Measurements from ENCODE around the gene APOF. TPM values are rescaled to one million over a fixed set of nuclear protein-coding genes. Genes with fewer than 3 reads are reported as not detected.
"Not testable (repeated sequence)": the region's sequence is repeated elsewhere in the genome, so short reads cannot be mapped to it uniquely, and the experiment has no call there.

The APOF gene
- total RNA-seq, 1 experiment from 2014 or later = not detected

- no peak overlapping the region for H2AFZ ChIP-seq (ENCODE audit: low read length)
- no peak overlapping the region for H3K4me2 ChIP-seq (ENCODE audit: low read depth, low read length, poor library complexity, severe bottlenecking)
Measured at GRCh38 chr12:56339158-56339422, 23.6 kb downstream of the APOF start.

GRCh38 chr12:56338308-56339157, 24.1 kb downstream of the APOF start, which contains the start of gene IL23A:
TSS of gene IL23A (plus strand) at chr12:56338884. CDS start at chr12:56339045, 161 bp downstream.
- H3K9me2 ChIP-seq (replicated peaks; ENCODE audit: insufficient read depth, low read length) = no peaks in the 10 kb centered on the region
- H3K9ac ChIP-seq (ENCODE audit: low read length) = no peak within 1 kb of the TSS
- no peaks in the 10 kb centered on the region for H3K27me3 ChIP-seq (ENCODE audit: low read length)
- no peak within 1 kb of the TSS for H3K27ac ChIP-seq (ENCODE audit: low read length)
- DNase-seq = no peak
- peaks cover 4% of the 10 kb centered on the region; the same call in 1 of the 2 replicates for H3K79me2 ChIP-seq (ENCODE audit: low read length)
- no peak within 1 kb of the TSS for H3K4me2 ChIP-seq (ENCODE audit: low read depth, low read length, poor library complexity, severe bottlenecking)
- H4K20me1 ChIP-seq (ENCODE audit: insufficient read depth, low read depth, low read length) = no peaks in the 10 kb centered on the region
- peaks cover 20% of the 10 kb centered on the region for H3K4me1 ChIP-seq (ENCODE audit: low read length)
- H3K9me3 ChIP-seq (ENCODE audit: low read length) = no peaks in the 10 kb centered on the region
- no peaks in the 10 kb centered on the region for H3K36me3 ChIP-seq (ENCODE audit: insufficient read depth, low read length)
- no peak within 1 kb of the TSS for H3K4me3 ChIP-seq (ENCODE audit: low read length)
- H2AFZ ChIP-seq (ENCODE audit: low read length) = 0 out of 2 replicates have a peak within 1 kb of the TSS, but pooled peaks have one; percentile 42

More at GRCh38 chr12:56339158-56339422, 23.6 kb downstream of the APOF start:
- Histone ChIP-seq H3K9me3 (ENCODE audit: low read length) (no peaks in the 10 kb centered on the region), H3K27me3 (ENCODE audit: low read length) (no peaks in the 10 kb centered on the region), H3K9me2 (replicated peaks; ENCODE audit: insufficient read depth, low read length) (no peaks in the 10 kb centered on the region), H3K36me3 (ENCODE audit: insufficient read depth, low read length) (no peaks in the 10 kb centered on the region), H3K9ac (ENCODE audit: low read length) (no peak overlapping the region), H3K4me1 (ENCODE audit: low read length) (peaks cover 20% of the 10 kb centered on the region), H3K79me2 (ENCODE audit: low read length) (peaks cover 3% of the 10 kb centered on the region; the same call in 1 of the 2 replicates), H3K4me3 (ENCODE audit: low read length) (no peak overlapping the region), H4K20me1 (ENCODE audit: insufficient read depth, low read depth, low read length) (no peaks in the 10 kb centered on the region), H3K27ac (ENCODE audit: low read length) (no peak overlapping the region)
- no peak for DNase-seq

- no peak overlapping the region for H3K9ac ChIP-seq (ENCODE audit: low read length)
- no peak overlapping the region for H3K4me2 ChIP-seq (ENCODE audit: low read depth, low read length, poor library complexity, severe bottlenecking)
- H2AFZ ChIP-seq (ENCODE audit: low read length) = no peak overlapping the region
- DNase-seq = no peak
- H3K9me2 ChIP-seq (replicated peaks; ENCODE audit: insufficient read depth, low read length) = no peaks in the 10 kb centered on the region
- H3K27ac ChIP-seq (ENCODE audit: low read length) = no peak overlapping the region
- H3K36me3 ChIP-seq (ENCODE audit: insufficient read depth, low read length) = no peaks in the 10 kb centered on the region
- H3K9me3 ChIP-seq (ENCODE audit: low read length) = no peaks in the 10 kb centered on the region
- peaks cover 23% of the 10 kb centered on the region for H3K4me1 ChIP-seq (ENCODE audit: low read length)
- no peaks in the 10 kb centered on the region for H3K27me3 ChIP-seq (ENCODE audit: low read length)
- no peaks in the 10 kb centered on the region for H4K20me1 ChIP-seq (ENCODE audit: insufficient read depth, low read depth, low read length)
- H3K79me2 ChIP-seq (ENCODE audit: low read length) = peaks cover 11% of the 10 kb centered on the region
- no peak overlapping the region for H3K4me3 ChIP-seq (ENCODE audit: low read length)
Measured at GRCh38 chr12:56337753-56338251, 24.9 kb downstream of the APOF start.

- Histone ChIP-seq H3K79me2 (ENCODE audit: low read length) (peaks cover 19% of the 10 kb centered on the region), H3K9me2 (replicated peaks; ENCODE audit: insufficient read depth, low read length) (no peaks in the 10 kb centered on the region), H3K4me2 (ENCODE audit: low read depth, low read length, poor library complexity, severe bottlenecking) (peak overlapping the region; percentile 45), H3K9ac (ENCODE audit: low read length) (0 out of 2 replicates have a peak overlapping the region, but pooled peaks have one; percentile 21), H2AFZ (ENCODE audit: low read length) (peak overlapping the region; percentile 88), H3K36me3 (ENCODE audit: insufficient read depth, low read length) (no peaks in the 10 kb centered on the region), H3K4me1 (ENCODE audit: low read length) (peaks cover 31% of the 10 kb centered on the region), H3K27ac (ENCODE audit: low read length) (peak overlapping the region; percentile 74), H3K4me3 (ENCODE audit: low read length) (no peak overlapping the region; the same call in 1 of the 2 replicates), H3K27me3 (ENCODE audit: low read length) (no peaks in the 10 kb centered on the region), H4K20me1 (ENCODE audit: insufficient read depth, low read depth, low read length) (no peaks in the 10 kb centered on the region), H3K9me3 (ENCODE audit: low read length) (no peaks in the 10 kb centered on the region)
- peak; percentile 65 for DNase-seq
Measured at GRCh38 chr12:56336361-56337167, 26.1 kb downstream of the APOF start.

- not testable (repeated sequence) for H3K4me2 ChIP-seq (ENCODE audit: low read depth, low read length, poor library complexity, severe bottlenecking); H2AFZ ChIP-seq (ENCODE audit: low read length); H3K9ac ChIP-seq (ENCODE audit: low read length); H3K27me3 ChIP-seq (ENCODE audit: low read length); DNase-seq; H3K27ac ChIP-seq (ENCODE audit: low read length); H4K20me1 ChIP-seq (ENCODE audit: insufficient read depth, low read depth, low read length); H3K4me3 ChIP-seq (ENCODE audit: low read length); H3K9me3 ChIP-seq (ENCODE audit: low read length); H3K36me3 ChIP-seq (ENCODE audit: insufficient read depth, low read length); H3K9me2 ChIP-seq (replicated peaks; ENCODE audit: insufficient read depth, low read length)
- peaks cover 22% of the 10 kb centered on the region for H3K79me2 ChIP-seq (ENCODE audit: low read length)
- peaks cover 31% of the 10 kb centered on the region for H3K4me1 ChIP-seq (ENCODE audit: low read length)
Measured at GRCh38 chr12:56335527-56335926, 27.1 kb downstream of the APOF start.

GRCh38 chr12:56334490-56334793, 28.2 kb downstream of the APOF start:
- Histone ChIP-seq H3K79me2 (ENCODE audit: low read length) (peaks cover 22% of the 10 kb centered on the region), H3K9me3 (ENCODE audit: low read length) (no peaks in the 10 kb centered on the region), H3K9ac (ENCODE audit: low read length) (peak overlapping the region; percentile 89), H3K4me1 (ENCODE audit: low read length) (peaks cover 31% of the 10 kb centered on the region), H3K9me2 (replicated peaks; ENCODE audit: insufficient read depth, low read length) (no peaks in the 10 kb centered on the region), H2AFZ (ENCODE audit: low read length) (no peak overlapping the region), H3K27me3 (ENCODE audit: low read length) (no peaks in the 10 kb centered on the region), H3K4me2 (ENCODE audit: low read depth, low read length, poor library complexity, severe bottlenecking) (peak overlapping the region; percentile 90), H3K4me3 (ENCODE audit: low read length) (peak overlapping the region; percentile 81), H4K20me1 (ENCODE audit: insufficient read depth, low read depth, low read length) (no peaks in the 10 kb centered on the region), H3K36me3 (ENCODE audit: insufficient read depth, low read length) (no peaks in the 10 kb centered on the region), H3K27ac (ENCODE audit: low read length) (peak overlapping the region; percentile 77)
- no peak for DNase-seq

- no peaks in the 10 kb centered on the region; the same call in 1 of the 2 replicates for H3K36me3 ChIP-seq (ENCODE audit: insufficient read depth, low read length)
- H3K4me1 ChIP-seq (ENCODE audit: low read length) = peaks cover 31% of the 10 kb centered on the region
- no peaks in the 10 kb centered on the region for H3K9me2 ChIP-seq (replicated peaks; ENCODE audit: insufficient read depth, low read length)
- H2AFZ ChIP-seq (ENCODE audit: low read length) = peak within 1 kb of the TSS; percentile 70; the same call in 1 of the 2 replicates
- H3K27ac ChIP-seq (ENCODE audit: low read length) = peak within 1 kb of the TSS; percentile 77
- peaks cover 22% of the 10 kb centered on the region for H3K79me2 ChIP-seq (ENCODE audit: low read length)
- peak within 1 kb of the TSS; percentile 89 for H3K9ac ChIP-seq (ENCODE audit: low read length)
- H3K27me3 ChIP-seq (ENCODE audit: low read length) = no peaks in the 10 kb centered on the region
- H3K4me3 ChIP-seq (ENCODE audit: low read length) = peak within 1 kb of the TSS; percentile 81
- H4K20me1 ChIP-seq (ENCODE audit: insufficient read depth, low read depth, low read length) = no peaks in the 10 kb centered on the region
- no peaks in the 10 kb centered on the region for H3K9me3 ChIP-seq (ENCODE audit: low read length)
- DNase-seq = peak; percentile 99
- H3K4me2 ChIP-seq (ENCODE audit: low read depth, low read length, poor library complexity, severe bottlenecking) = peak within 1 kb of the TSS; percentile 90
Measured at GRCh38 chr12:56333679-56334489, 28.8 kb downstream of the APOF start, which contains the start of gene PAN2. TSS of gene PAN2 (minus strand) at chr12:56334000. CDS start at chr12:56333094, 906 bp downstream.
